Spleen (tissue), 11 donors: ENCODE data around the gene CD47. TPM values are rescaled to one million over a fixed set of nuclear protein-coding genes. Genes with fewer than 3 reads are reported as not detected.

Experiments
- DNase-seq: peaks from one replicate; pipeline ENCODE4 v3.0.0-alpha.2; 2020
- H3K27ac ChIP-seq, 8 donors: fragments of 200-600 bp; sonication (generic) in 7 of 8; 1 replicate in 4 of 8; 2 replicates in 4 of 8; pipeline versions ENCODE4 v1.5.0 to v1.8.0; 2016 to 2021; ENCODE audit warnings: inconsistent platforms in 4 of 8, mild to moderate bottlenecking in 4 of 8, moderate library complexity in 1 of 8
- H3K27me3 ChIP-seq, 7 donors: fragments of 200-600 bp; sonication (generic) in 6 of 7; replicated peaks in 1 of 7; 1 replicate in 4 of 7; 2 replicates in 3 of 7; pipeline versions ENCODE4 v1.5.0 to v1.8.0; 2016 to 2021; ENCODE audit warnings: inconsistent platforms in 3 of 7, mild to moderate bottlenecking in 1 of 7
- H3K36me3 ChIP-seq, 6 donors: fragments of 200-600 bp; sonication (generic) in 5 of 6; 1 replicate in 4 of 6; 2 replicates in 2 of 6; pipeline versions ENCODE4 v1.5.0 to v1.8.0; 2016 to 2021; ENCODE audit warnings: inconsistent platforms in 2 of 6
- H3K4me1 ChIP-seq, 6 donors: fragments of 200-600 bp; sonication (generic) in 5 of 6; 1 replicate in 3 of 6; 2 replicates in 3 of 6; pipeline versions ENCODE4 v1.5.0 to v1.8.0; 2016 to 2021; ENCODE audit warnings: inconsistent platforms in 3 of 6
- H3K4me3 ChIP-seq, 8 donors: fragments of 200-600 bp; sonication (generic) in 7 of 8; 1 replicate in 4 of 8; 2 replicates in 4 of 8; pipeline versions ENCODE4 v1.5.0 to v1.8.0; 2016 to 2021; ENCODE audit warnings: inconsistent platforms in 4 of 8, mild to moderate bottlenecking in 4 of 8, moderate library complexity in 2 of 8
- H3K9me3 ChIP-seq, 8 donors: fragments of 200-600 bp; sonication (generic) in 7 of 8; 1 replicate in 4 of 8; 2 replicates in 4 of 8; pipeline versions ENCODE4 v1.5.0 to v1.8.0; 2016 to 2021; ENCODE audit warnings: inconsistent platforms in 4 of 8
- POLR2A ChIP-seq, 3 donors: fragments of 450-650 bp; IDR thresholded peaks; one replicate each; pipeline ENCODE4 v1.5.1; 2017; ENCODE audit warnings: antibody characterized with exemption in 3 of 3, mild to moderate bottlenecking in 1 of 3
- POLR2AphosphoS5 ChIP-seq, 3 donors: sonication (generic); formaldehyde crosslinking; IDR thresholded peaks; one replicate each; pipeline ENCODE4 v1.5.1; 2017; ENCODE audit warnings: antibody characterized with exemption in 3 of 3
- WGBS, 5 donors: extraction: QIAGEN DNeasy Blood & Tissue Kit in 3 of 5; methylation state at CpG; one replicate each; pipeline versions ENCODE4 v1.1.5 to v1.1.7; 2013 to 2018; 5-methylcytosine and 5-hydroxymethylcytosine counted together
- intact Hi-C: fragments of 100-400 bp; cut with DNase I; formaldehyde crosslinking; loops from one replicate; pipeline ENCODE4 v1.15.0; 2023; ENCODE audit warnings: low total_unique reads
- polyA plus RNA-seq, 3 donors: library from polyadenylated mRNA; stranded (reverse); fragments of 200-250 nt; gene quantifications; one replicate each; pipeline ENCODE4 v1.2.1, GENCODE V29; 2013
- total RNA-seq, 7 donors: library from RNA; depleted of rRNA in 3 of 7; stranded (reverse); fragments of >200 nt in 3 of 7; fragmentation: NEBNext Ultra II Directional in 4 of 7; extraction: Animal tissue kit (Norgen Biotek cat#: 25700) in 4 of 7; gene quantifications; one replicate each; pipeline versions ENCODE4 v1.1.0 to v1.2.1, GENCODE V29; 2016 to 2021
- TF ChIP-seq, protein P1 (sequence below), 11 experiments: fragments of 200-600 bp in 7 of 11; fragments of 450-650 bp in 4 of 11; sonication (generic) in 4 of 11; IDR thresholded peaks in 8 of 11; conservative IDR thresholded peaks in 3 of 11; 1 replicate in 7 of 11; 2 replicates in 4 of 11; pipeline versions ENCODE4 v1.4.0 to v1.8.0; 2016 to 2021; ENCODE audit warnings: antibody characterized with exemption in 11 of 11, inconsistent platforms in 4 of 11, mild to moderate bottlenecking in 1 of 11
- donor health status: healthy with polysubstance abuse.
- donor health status: DM: no; HTN: no; CAD: no; lungs with moderate emphysema.
- donor health status: DM: no; HTN: no; CAD: no.
- donor health status: Bipolar disorder and iron deficiency.
- donor health status: healthy.
- donor health status: DM: no; HTN: no; CAD: no.
- donor health status: DM: yes; HTN: yes; CAD: no.

Gene CD47
- total and polyA plus RNA-seq, 10 donors = 48.2 to 156 (median 125) TPM

DNA sequence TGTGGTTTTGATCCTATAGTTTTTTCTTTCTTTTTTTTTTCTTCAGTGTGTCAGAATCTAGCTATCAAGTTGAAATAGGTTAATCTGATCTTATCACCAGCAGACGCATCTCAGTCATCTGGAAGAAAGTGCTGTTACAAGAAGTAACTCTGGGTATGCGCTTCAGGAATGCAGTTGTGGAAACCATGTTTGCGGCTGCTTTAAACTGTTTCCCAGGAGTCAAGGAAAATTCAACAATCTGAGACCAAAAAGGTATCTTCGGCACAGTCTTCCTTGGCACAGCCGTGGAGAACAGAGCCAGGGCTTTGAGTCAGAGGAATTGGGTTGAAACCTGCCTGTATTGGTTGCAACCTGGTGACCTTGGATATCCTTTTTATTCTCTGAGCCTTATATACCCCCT is 59.9 kb downstream of the CD47 start:
- Histone ChIP-seq H3K4me3 (no peak overlapping the region), H3K27me3 (no peaks in the 10 kb centered on the region), H3K36me3 (peaks cover 0 to 56% (median 8%) of the 10 kb centered on the region in 6 donors), H3K9me3 (peaks cover 0 to 4% (median 0%) of the 10 kb centered on the region in 8 donors), H3K27ac (no peak overlapping the region), H3K4me1 (peaks cover 0 to 13% (median 8%) of the 10 kb centered on the region in 6 donors)
- intact Hi-C loops = no loop called here
- WGBS, 5 donors = 92 to 98% (median 97%) methylated on average over 5 of the region's 5 CpGs
- DNase-seq = no peak
- no peak for TF ChIP-seq POLR2A (IDR thresholded peaks at IDR 0.05)
- TF ChIP-seq, protein P1, sequence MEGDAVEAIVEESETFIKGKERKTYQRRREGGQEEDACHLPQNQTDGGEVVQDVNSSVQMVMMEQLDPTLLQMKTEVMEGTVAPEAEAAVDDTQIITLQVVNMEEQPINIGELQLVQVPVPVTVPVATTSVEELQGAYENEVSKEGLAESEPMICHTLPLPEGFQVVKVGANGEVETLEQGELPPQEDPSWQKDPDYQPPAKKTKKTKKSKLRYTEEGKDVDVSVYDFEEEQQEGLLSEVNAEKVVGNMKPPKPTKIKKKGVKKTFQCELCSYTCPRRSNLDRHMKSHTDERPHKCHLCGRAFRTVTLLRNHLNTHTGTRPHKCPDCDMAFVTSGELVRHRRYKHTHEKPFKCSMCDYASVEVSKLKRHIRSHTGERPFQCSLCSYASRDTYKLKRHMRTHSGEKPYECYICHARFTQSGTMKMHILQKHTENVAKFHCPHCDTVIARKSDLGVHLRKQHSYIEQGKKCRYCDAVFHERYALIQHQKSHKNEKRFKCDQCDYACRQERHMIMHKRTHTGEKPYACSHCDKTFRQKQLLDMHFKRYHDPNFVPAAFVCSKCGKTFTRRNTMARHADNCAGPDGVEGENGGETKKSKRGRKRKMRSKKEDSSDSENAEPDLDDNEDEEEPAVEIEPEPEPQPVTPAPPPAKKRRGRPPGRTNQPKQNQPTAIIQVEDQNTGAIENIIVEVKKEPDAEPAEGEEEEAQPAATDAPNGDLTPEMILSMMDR (IDR thresholded peaks at IDR 0.05 in 8 of 11, conservative IDR thresholded peaks at IDR 0.05 in 3 of 11) = no peak

DNA sequence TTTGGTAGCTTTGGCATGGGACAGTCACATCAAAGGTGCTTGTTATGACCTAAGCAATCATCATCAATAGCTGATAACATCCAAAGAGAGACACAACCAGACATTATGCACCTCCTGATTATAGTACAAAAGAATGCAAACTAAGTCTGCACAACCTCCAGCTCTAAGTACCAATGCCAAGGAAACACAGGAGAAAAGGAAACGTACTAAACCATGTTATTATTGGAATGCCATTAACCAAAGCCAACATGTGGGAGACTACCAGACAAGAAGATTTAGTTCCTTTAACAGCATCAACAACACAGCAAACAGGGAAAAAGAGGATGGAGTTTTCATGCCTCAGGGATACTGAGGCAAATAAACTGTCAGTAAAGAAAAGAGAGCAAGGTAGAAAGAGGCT is 61.4 kb downstream of the CD47 start:
- peaks cover 0 to 4% (median 0%) of the 10 kb centered on the region in 8 donors for H3K9me3 ChIP-seq
- no peak overlapping the region for H3K4me3 ChIP-seq
- WGBS, 5 donors = 79 to 94% (median 93%) methylated on average over 1 of the region's 1 CpG
- intact Hi-C loops = no loop called here
- no peak for DNase-seq
- TF ChIP-seq, protein P1 (IDR thresholded peaks at IDR 0.05 in 8 of 11, conservative IDR thresholded peaks at IDR 0.05 in 3 of 11) = no peak
- TF ChIP-seq POLR2AphosphoS5 (IDR thresholded peaks at IDR 0.05) (no peak), POLR2A (IDR thresholded peaks at IDR 0.05) (no peak)
- no peaks in the 10 kb centered on the region for H3K4me1 ChIP-seq
- peaks cover 0 to 56% (median 8%) of the 10 kb centered on the region in 6 donors for H3K36me3 ChIP-seq
- no peak overlapping the region for H3K27ac ChIP-seq
- H3K27me3 ChIP-seq = no peaks in the 10 kb centered on the region

DNA sequence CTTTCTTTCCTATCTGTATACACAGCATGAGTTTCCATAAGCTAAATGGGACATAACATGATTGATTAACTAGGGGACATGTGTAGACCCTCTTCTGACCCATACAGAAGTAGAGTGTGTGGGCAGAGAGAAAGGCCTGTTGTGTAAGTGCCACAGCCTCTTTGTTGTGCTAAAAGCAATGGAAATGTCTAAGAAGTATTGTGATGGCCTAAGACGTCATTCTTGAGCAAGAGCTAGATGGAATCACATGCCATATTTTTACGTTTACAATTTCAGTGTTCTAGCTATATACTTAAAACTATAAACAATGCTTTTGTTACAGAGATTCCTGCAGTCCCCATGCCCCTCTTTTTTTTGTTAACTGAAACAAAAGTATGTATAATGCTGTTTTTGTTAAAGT is 61.9 kb downstream of the CD47 start:
- DNase-seq = no peak
- 71 to 95% (median 84%) methylated on average over 2 of the region's 2 CpGs for WGBS, 5 donors
- Histone ChIP-seq H3K36me3 (peaks cover 0 to 51% (median 8%) of the 10 kb centered on the region in 6 donors), H3K4me3 (no peak overlapping the region), H3K27me3 (no peaks in the 10 kb centered on the region), H3K4me1 (no peaks in the 10 kb centered on the region), H3K9me3 (peaks cover 0 to 4% (median 0%) of the 10 kb centered on the region in 8 donors), H3K27ac (no peak overlapping the region)
- TF ChIP-seq POLR2AphosphoS5 (IDR thresholded peaks at IDR 0.05) = no peak
- TF ChIP-seq, protein P1 (IDR thresholded peaks at IDR 0.05 in 8 of 11, conservative IDR thresholded peaks at IDR 0.05 in 3 of 11) = no peak
- no peak for TF ChIP-seq POLR2A (IDR thresholded peaks at IDR 0.05)
- intact Hi-C loops = no loop called here

DNA sequence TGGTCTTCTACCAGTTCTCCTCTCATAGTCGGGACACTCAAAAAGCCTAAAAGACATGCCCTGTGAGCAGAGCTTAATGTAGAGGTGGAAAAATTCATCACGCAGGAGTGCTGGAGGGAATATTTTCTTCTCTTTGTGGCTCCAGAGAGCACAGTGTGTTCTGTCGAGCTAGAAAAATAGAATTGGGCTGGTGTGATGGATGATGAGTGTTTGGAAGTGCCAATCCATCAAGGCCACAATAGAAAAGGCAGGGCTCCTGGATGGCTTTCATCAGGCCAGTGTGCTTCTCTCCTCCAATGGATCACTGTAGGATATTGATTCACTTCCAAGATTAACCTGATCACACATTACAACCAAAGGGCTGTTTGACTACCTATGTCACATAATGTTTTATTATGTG is 65.7 kb downstream of the CD47 start:
- 94 to 98% (median 96%) methylated on average over 3 of the region's 3 CpGs for WGBS, 5 donors
- Histone ChIP-seq H3K27ac (no peak overlapping the region), H3K9me3 (peaks cover 0 to 4% (median 0%) of the 10 kb centered on the region in 8 donors), H3K36me3 (peaks cover 0 to 16% (median 0%) of the 10 kb centered on the region in 6 donors), H3K4me3 (no peak overlapping the region), H3K4me1 (no peaks in the 10 kb centered on the region), H3K27me3 (no peaks in the 10 kb centered on the region)
- DNase-seq = no peak
- intact Hi-C loops = no loop called here
- TF ChIP-seq POLR2A (IDR thresholded peaks at IDR 0.05) = no peak
- TF ChIP-seq POLR2AphosphoS5 (IDR thresholded peaks at IDR 0.05) = no peak
- TF ChIP-seq, protein P1 (IDR thresholded peaks at IDR 0.05 in 8 of 11, conservative IDR thresholded peaks at IDR 0.05 in 3 of 11) = no peak
